GM12891 (cell line): Measurements from ENCODE around the gene CENPU.

Experiments used
- DNase-seq: peaks from one replicate; pipeline ENCODE4 v3.0.0; 2011; ENCODE audit warnings: low spot score; ENCODE audit not compliant: insufficient read length
- FAIRE-seq: peaks from 2 replicates; lab custom pipeline; 2011; peaks lifted over from hg19 to GRCh38; lab: Jason Lieb, UNC
- PAX5 ChIP-seq: IDR thresholded peaks from 2 replicates; pipeline ENCODE4 v1.6.1; 2011; ENCODE audit warnings: low read length, moderate library complexity, mild to moderate bottlenecking; ENCODE audit not compliant: insufficient read depth, severe bottlenecking
- POLR2A ChIP-seq: IDR thresholded peaks from 2 replicates; pipeline ENCODE4 v1.6.1; 2011; ENCODE audit warnings: low read depth, low read length, control low read depth
- POLR2AphosphoS5 ChIP-seq: IDR thresholded peaks from 2 replicates; pipeline ENCODE4 v1.6.1; 2011; ENCODE audit warnings: low read depth, low read length, control low read depth
- POU2F2 ChIP-seq: IDR thresholded peaks from 2 replicates; pipeline ENCODE4 v1.6.1; 2011; ENCODE audit warnings: low read depth, mild to moderate bottlenecking, control low read depth, low read length, moderate library complexity
- SPI1 ChIP-seq: IDR thresholded peaks from 2 replicates; pipeline ENCODE4 v1.6.1; 2011; ENCODE audit warnings: low read depth, low read length, control low read depth
- TAF1 ChIP-seq: IDR thresholded peaks from 2 replicates; pipeline ENCODE4 v1.6.1; 2011; ENCODE audit warnings: low read depth, low read length, control low read depth

The CENPU gene

GRCh38 chr4:184713887-184714286 is 20.0 kb downstream of the CENPU start:
- no peak for DNase-seq
- TF ChIP-seq POLR2AphosphoS5: no peak
- no peak for FAIRE-seq

GRCh38 chr4:184712322-184712721 is 21.6 kb downstream of the CENPU start:
- no peak for DNase-seq
- no peak for TF ChIP-seq POLR2AphosphoS5
- no peak for TF ChIP-seq POLR2A
- no peak for TF ChIP-seq SPI1
- TF ChIP-seq PAX5: no peak
- no peak for TF ChIP-seq TAF1
- TF ChIP-seq POU2F2: no peak
- no peak for FAIRE-seq

- no peak for FAIRE-seq
- DNase-seq: no peak
- TF ChIP-seq POLR2AphosphoS5: no peak
These were observed 27.4 kb downstream of the CENPU start for GRCh38 chr4:184706453-184706852.

GRCh38 chr4:184705692-184706091 is 28.2 kb downstream of the CENPU start:
- no peak for FAIRE-seq
- no peak for DNase-seq
- no peak for TF ChIP-seq POLR2AphosphoS5

- no peak for TF ChIP-seq POLR2A
- DNase-seq (no peak), FAIRE-seq (no peak)
These were observed 31.8 kb downstream of the CENPU start for GRCh38 chr4:184702114-184702513.

GRCh38 chr4:184699941-184700340 is 34.0 kb downstream of the CENPU start:
- no peak for TF ChIP-seq PAX5
- no peak for TF ChIP-seq POLR2A
- TF ChIP-seq SPI1: no peak
- no peak for FAIRE-seq
- DNase-seq: no peak

GRCh38 chr4:184697956-184698355 is 35.9 kb downstream of the CENPU start:
- DNase-seq (no peak), FAIRE-seq (no peak)
- TF ChIP-seq PAX5 (no peak), POU2F2 (no peak), SPI1 (no peak), POLR2A (no peak)

- DNase-seq: no peak
- TF ChIP-seq SPI1: no peak
- no peak for TF ChIP-seq POLR2A
- no peak for TF ChIP-seq TAF1
- no peak for TF ChIP-seq PAX5
- TF ChIP-seq POLR2AphosphoS5: no peak
- TF ChIP-seq POU2F2: no peak
- FAIRE-seq: no peak
These were observed 38.6 kb downstream of the CENPU start for GRCh38 chr4:184695178-184695896.

GRCh38 chr4:184694412-184694956 is 39.4 kb downstream of the CENPU start:
- TF ChIP-seq TAF1 (no peak), SPI1 (no peak), POLR2A (no peak), PAX5 (no peak), POU2F2 (no peak), POLR2AphosphoS5 (no peak)
- DNase-seq: no peak
- FAIRE-seq: peak; percentile 13

- no peak for FAIRE-seq
- no peak for TF ChIP-seq POU2F2
- no peak for TF ChIP-seq POLR2AphosphoS5
- no peak for TF ChIP-seq POLR2A
- TF ChIP-seq TAF1: no peak
- DNase-seq: no peak
These were observed 40.8 kb downstream of the CENPU start for GRCh38 chr4:184693056-184693455.

GRCh38 chr4:184689681-184690080 is 44.2 kb downstream of the CENPU start:
- FAIRE-seq: no peak
- TF ChIP-seq PAX5: no peak
- no peak for TF ChIP-seq SPI1
- no peak for TF ChIP-seq TAF1
- TF ChIP-seq POLR2AphosphoS5: no peak
- no peak for TF ChIP-seq POLR2A
- TF ChIP-seq POU2F2: no peak
- no peak for DNase-seq

GRCh38 chr4:184688447-184688846 is 45.4 kb downstream of the CENPU start:
- FAIRE-seq: no peak
- TF ChIP-seq SPI1 (no peak), TAF1 (no peak), POU2F2 (no peak), POLR2A (no peak), POLR2AphosphoS5 (no peak), PAX5 (no peak)
- no peak for DNase-seq
